SU-DHL-6 (cell line): ENCODE data around the gene ALDH3A2.

Source experiments
- H2AFZ ChIP-seq: fragments of 200-600 bp; sonication (generic); 2 replicates; pipeline ENCODE4 v1.6.1; 2014; ENCODE audit warnings: low read depth, mild to moderate bottlenecking, moderate library complexity, mixed read lengths, antibody characterized with exemption, low read length; ENCODE audit not compliant: severe bottlenecking
- H3F3A ChIP-seq: fragments of 200-600 bp; shearing (Covaris generic); 2 replicates; pipeline ENCODE4 v1.6.0; 2016; ENCODE audit warnings: antibody characterized with exemption, mild to moderate bottlenecking; ENCODE audit not compliant: insufficient read depth
- H3K27ac ChIP-seq: fragments of 200-600 bp; sonication (generic); 2 replicates; pipeline ENCODE4 v1.5.1; 2016; ENCODE audit warnings: low read depth, mild to moderate bottlenecking, low read length, moderate library complexity, mixed read lengths
- H3K27me3 ChIP-seq: fragments of 200-600 bp; sonication (generic), shearing (Covaris generic); 2 replicates; pipeline ENCODE4 v1.6.0; 2014; ENCODE audit warnings: mild to moderate bottlenecking, low read length
- H3K36me3 ChIP-seq: fragments of 200-600 bp; sonication (generic); 2 replicates; pipeline ENCODE4 v1.6.1; 2014; ENCODE audit warnings: mild to moderate bottlenecking, low read length, mixed read lengths
- H3K4me2 ChIP-seq: fragments of 300-600, 200-600 bp; shearing (Covaris generic), sonication (generic); 2 replicates; pipeline ENCODE4 v1.6.0; 2014; ENCODE audit warnings: low read length, low read depth, mild to moderate bottlenecking; ENCODE audit not compliant: poor library complexity, severe bottlenecking
- H3K4me3 ChIP-seq: fragments of 200-600 bp; sonication (generic); 2 replicates; pipeline ENCODE4 v1.5.1; 2014; ENCODE audit warnings: antibody characterized with exemption, low read length, mild to moderate bottlenecking, mixed read lengths; ENCODE audit not compliant: insufficient read depth, poor library complexity, severe bottlenecking
- H3K79me2 ChIP-seq: fragments of 200-600 bp; sonication (generic); 2 replicates; pipeline ENCODE4 v1.6.1; 2014; ENCODE audit warnings: mild to moderate bottlenecking, low read length, moderate library complexity; ENCODE audit not compliant: insufficient read depth
- H3K9ac ChIP-seq: fragments of 200-600 bp; sonication (generic); 2 replicates; pipeline ENCODE4 v1.7.0; 2014; ENCODE audit warnings: mild to moderate bottlenecking, low read length
- H3K9me2 ChIP-seq: fragments of 200-600 bp; sonication (generic); replicated peaks from 2 replicates; pipeline ENCODE4 v1.6.1; 2014; ENCODE audit warnings: low read length; ENCODE audit not compliant: insufficient read depth
- H3K9me3 ChIP-seq: fragments of 200-600 bp; sonication (generic); 2 replicates; pipeline ENCODE4 v1.6.1; 2014; ENCODE audit warnings: low read length, mixed read lengths; ENCODE audit not compliant: insufficient read depth
- H4K20me1 ChIP-seq: fragments of 200-600 bp; sonication (generic); 2 replicates; pipeline ENCODE4 v1.6.1; 2014; ENCODE audit warnings: low read depth, mild to moderate bottlenecking, antibody characterized with exemption, low read length, moderate library complexity, mixed read lengths
- EZH2phosphoT487 ChIP-seq: fragments of 200-600 bp; sonication (generic), shearing (Covaris generic); conservative IDR thresholded peaks from 2 replicates; pipeline ENCODE4 v1.6.1; 2018; ENCODE audit warnings: mild to moderate bottlenecking, antibody characterized with exemption, low read length, moderate library complexity, mixed read lengths
- TF ChIP-seq, protein P1 (sequence below): fragments of 200-600 bp; sonication (generic); IDR thresholded peaks from one replicate; pipeline ENCODE4 v1.5.1; 2017; ENCODE audit warnings: antibody characterized with exemption, mild to moderate bottlenecking, low read length, moderate library complexity; ENCODE audit not compliant: insufficient read depth, poor library complexity, severe bottlenecking

The ALDH3A2 gene

DNA sequence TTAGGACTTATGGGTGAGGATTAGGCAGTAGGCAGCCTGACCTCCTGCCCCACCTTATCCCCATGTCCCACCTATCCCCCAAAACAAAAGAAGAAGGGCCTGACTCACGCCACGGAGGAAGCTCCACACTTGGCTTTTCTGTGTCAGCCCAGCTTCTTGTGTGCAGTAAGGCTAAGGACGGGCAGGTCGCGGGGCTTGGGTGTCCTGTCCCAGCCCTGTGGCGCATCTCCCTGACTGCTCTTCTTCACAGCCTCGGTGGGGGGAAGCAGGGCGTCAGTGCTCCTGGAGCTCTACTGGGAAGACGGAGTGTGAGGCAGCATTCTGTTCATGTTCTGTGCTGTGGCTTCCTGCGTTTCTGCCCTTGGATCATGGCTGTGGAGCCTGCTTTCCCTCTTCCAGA is 34.6 kb upstream of the ALDH3A2 start:
- Histone ChIP-seq H3K27ac (no peak overlapping the region), H2AFZ (no peak overlapping the region), H3K9me3 (no peaks in the 10 kb centered on the region; the same call in 1 of the 2 replicates)

DNA sequence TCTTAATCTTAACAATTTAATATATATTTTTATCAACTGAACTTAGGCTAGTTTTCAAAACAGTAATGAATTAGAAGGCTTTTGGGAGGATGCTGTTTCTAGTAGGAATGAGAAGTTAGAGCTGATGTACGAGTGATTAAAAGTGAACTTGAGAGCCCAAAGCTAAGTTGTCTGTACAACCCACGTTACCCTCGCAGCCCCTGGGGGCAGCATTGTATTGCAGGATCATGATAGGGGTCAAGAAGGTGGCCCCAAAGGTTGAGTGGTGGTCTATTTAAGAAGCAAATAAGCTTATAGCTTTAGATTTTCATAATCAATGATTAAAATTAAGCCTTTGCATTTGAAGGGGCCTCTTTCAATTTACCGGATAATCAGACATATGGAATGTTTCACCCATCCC is 33.7 kb upstream of the ALDH3A2 start:
- H3K79me2 ChIP-seq: no peaks in the 10 kb centered on the region

More for the DNA sequence above, 34.6 kb upstream of the ALDH3A2 start:
- Histone ChIP-seq H3F3A (no peaks in the 10 kb centered on the region), H3K27me3 (no peaks in the 10 kb centered on the region), H3K9me2 (no peaks in the 10 kb centered on the region), H3K36me3 (no peaks in the 10 kb centered on the region), H4K20me1 (no peaks in the 10 kb centered on the region), H3K9ac (no peak overlapping the region), H3K4me2 (no peak overlapping the region), H3K4me3 (no peak overlapping the region), H3K79me2 (no peaks in the 10 kb centered on the region)
- no peak for TF ChIP-seq EZH2phosphoT487
- TF ChIP-seq, protein P1, sequence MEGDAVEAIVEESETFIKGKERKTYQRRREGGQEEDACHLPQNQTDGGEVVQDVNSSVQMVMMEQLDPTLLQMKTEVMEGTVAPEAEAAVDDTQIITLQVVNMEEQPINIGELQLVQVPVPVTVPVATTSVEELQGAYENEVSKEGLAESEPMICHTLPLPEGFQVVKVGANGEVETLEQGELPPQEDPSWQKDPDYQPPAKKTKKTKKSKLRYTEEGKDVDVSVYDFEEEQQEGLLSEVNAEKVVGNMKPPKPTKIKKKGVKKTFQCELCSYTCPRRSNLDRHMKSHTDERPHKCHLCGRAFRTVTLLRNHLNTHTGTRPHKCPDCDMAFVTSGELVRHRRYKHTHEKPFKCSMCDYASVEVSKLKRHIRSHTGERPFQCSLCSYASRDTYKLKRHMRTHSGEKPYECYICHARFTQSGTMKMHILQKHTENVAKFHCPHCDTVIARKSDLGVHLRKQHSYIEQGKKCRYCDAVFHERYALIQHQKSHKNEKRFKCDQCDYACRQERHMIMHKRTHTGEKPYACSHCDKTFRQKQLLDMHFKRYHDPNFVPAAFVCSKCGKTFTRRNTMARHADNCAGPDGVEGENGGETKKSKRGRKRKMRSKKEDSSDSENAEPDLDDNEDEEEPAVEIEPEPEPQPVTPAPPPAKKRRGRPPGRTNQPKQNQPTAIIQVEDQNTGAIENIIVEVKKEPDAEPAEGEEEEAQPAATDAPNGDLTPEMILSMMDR: no peak

DNA sequence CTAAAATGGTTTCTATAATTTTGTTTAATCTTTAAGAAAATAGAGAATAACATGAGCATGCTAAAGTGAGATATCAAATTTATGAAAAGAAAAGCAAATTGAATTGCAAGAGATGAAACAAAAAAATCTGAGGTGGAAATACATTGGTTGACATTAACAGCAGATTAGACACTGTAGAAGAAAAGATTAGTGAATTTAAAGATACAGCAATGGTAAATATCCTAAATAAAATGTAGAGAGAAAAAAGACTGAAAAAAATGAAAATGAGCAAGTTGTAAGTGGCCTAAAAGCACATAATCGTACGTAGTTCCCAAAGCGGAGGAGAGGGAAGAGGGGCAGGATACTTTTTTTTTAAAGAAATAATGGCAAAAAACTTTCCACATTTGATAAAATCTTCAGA is 30.5 kb upstream of the ALDH3A2 start:
- Histone ChIP-seq H2AFZ (no peak overlapping the region), H3K4me2 (no peak overlapping the region), H3F3A (no peaks in the 10 kb centered on the region), H3K27me3 (no peaks in the 10 kb centered on the region), H3K9me3 (peaks cover 5% of the 10 kb centered on the region; the same call in 1 of the 2 replicates), H3K36me3 (no peaks in the 10 kb centered on the region), H3K9me2 (no peaks in the 10 kb centered on the region), H4K20me1 (no peaks in the 10 kb centered on the region), H3K27ac (no peak overlapping the region), H3K9ac (no peak overlapping the region), H3K79me2 (no peaks in the 10 kb centered on the region), H3K4me3 (no peak overlapping the region)
- TF ChIP-seq, protein P1: no peak
- no peak for TF ChIP-seq EZH2phosphoT487

More for the DNA sequence above, 33.7 kb upstream of the ALDH3A2 start:
- Histone ChIP-seq H3K9me3 (peaks cover 5% of the 10 kb centered on the region; the same call in 1 of the 2 replicates), H3F3A (no peaks in the 10 kb centered on the region), H3K4me3 (no peak overlapping the region), H3K36me3 (no peaks in the 10 kb centered on the region), H4K20me1 (no peaks in the 10 kb centered on the region), H3K4me2 (no peak overlapping the region), H3K9ac (no peak overlapping the region), H3K27ac (no peak overlapping the region), H3K27me3 (no peaks in the 10 kb centered on the region), H2AFZ (no peak overlapping the region), H3K9me2 (no peaks in the 10 kb centered on the region)
- TF ChIP-seq, protein P1: no peak
- no peak for TF ChIP-seq EZH2phosphoT487
